Measurements from ENCODE around the gene PRELP. TPM values are rescaled to one million over a fixed set of nuclear protein-coding genes. Genes with fewer than 3 reads are reported as not detected.

PRELP gene
- total and polyA plus RNA-seq, 9 donors: 40.9 to 185 (median 97.8) TPM

DNA sequence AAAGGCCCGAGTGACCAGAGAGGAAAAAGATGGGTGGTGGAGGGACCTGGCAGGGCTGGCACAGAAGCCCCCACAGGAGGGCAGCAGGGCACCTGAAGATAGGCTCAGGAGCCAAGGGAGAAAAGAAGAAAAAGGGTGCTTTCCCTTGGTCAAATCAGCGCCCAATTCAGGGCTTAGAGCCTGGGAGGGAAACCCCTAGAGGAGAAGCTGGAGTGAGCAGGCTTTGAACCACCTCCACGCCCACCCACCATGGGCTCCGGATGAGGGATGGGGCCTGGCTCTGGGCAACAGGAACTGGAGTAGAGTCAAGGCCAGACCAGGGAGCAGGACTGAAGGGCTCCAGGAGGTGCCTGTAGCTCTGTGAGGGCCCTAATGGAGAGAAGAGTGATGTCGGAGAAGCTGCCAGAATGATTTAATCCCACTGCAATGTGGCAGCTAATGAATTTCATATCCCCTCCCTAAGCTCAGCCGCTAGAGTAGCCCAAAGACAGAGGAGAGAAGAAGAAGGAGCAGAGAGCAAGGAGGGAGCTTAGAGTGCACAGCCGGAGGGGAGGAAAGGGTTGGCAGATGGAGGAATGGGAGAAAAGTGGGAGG is 12.0 kb upstream of the PRELP start:
- TF ChIP-seq EP300 (IDR thresholded peaks at IDR 0.05) (no peak), CTCF (IDR thresholded peaks at IDR 0.05) (no peak), POLR2A (IDR thresholded peaks at IDR 0.05) (no peak)
- 29 to 31% (median 29%) methylated on average over 7 of the region's 7 CpGs for WGBS, 3 donors
- no peaks in the 10 kb centered on the region for H3K27me3 ChIP-seq
- peak; percentile 59 to 71 (median 67) for DNase-seq
- H3K9me3 ChIP-seq: no peaks in the 10 kb centered on the region
- no peak overlapping the region for H3K4me3 ChIP-seq
- no peaks in the 10 kb centered on the region for H3K36me3 ChIP-seq
- intact Hi-C loops (cut with DNase I): no loop called here
- H3K27ac ChIP-seq: peak overlapping the region; percentile 88
- H3K4me1 ChIP-seq (ENCODE audit: insufficient read depth): peaks cover 43% of the 10 kb centered on the region

- Histone ChIP-seq H3K9me3 (no peaks in the 10 kb centered on the region), H3K27ac (peak overlapping the region; percentile 88), H3K4me3 (no peak overlapping the region), H3K4me1 (ENCODE audit: insufficient read depth) (peaks cover 44% of the 10 kb centered on the region), H3K36me3 (no peaks in the 10 kb centered on the region), H3K27me3 (no peaks in the 10 kb centered on the region)
- intact Hi-C loops (cut with DNase I): no loop called here
- WGBS, 3 donors: 11 to 24% (median 23%) methylated on average over 5 of the region's 5 CpGs
- no peak for TF ChIP-seq CTCF (IDR thresholded peaks at IDR 0.05)
- TF ChIP-seq EP300 (IDR thresholded peaks at IDR 0.05): no peak
- no peak for TF ChIP-seq POLR2A (IDR thresholded peaks at IDR 0.05)
- peak; percentile 65 to 76 (median 69) for DNase-seq
These were observed 11.4 kb upstream of the PRELP start for GRCh38 chr1:203464226-203464625.

DNA sequence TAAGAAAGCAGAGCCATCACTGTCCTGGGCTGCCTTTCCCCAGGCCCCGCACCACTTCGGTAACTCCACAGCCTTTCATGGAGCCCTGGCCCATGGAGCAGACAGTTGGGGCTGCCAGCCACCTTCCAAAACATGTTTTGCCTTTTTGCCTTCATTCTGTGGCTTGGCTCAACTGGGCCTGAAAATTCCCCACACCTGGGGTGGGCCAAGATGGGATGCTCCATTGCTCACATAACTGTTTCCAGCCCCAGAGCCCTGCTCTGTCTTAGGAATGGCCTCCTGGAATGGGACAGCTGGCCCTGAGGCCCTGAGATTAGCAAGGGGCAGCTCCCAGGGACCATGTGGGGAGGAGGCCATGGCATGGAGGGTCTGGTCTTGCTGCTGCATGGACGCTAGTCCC is 10.9 kb upstream of the PRELP start:
- Histone ChIP-seq H3K27me3 (no peaks in the 10 kb centered on the region), H3K9me3 (no peaks in the 10 kb centered on the region), H3K36me3 (no peaks in the 10 kb centered on the region), H3K4me1 (ENCODE audit: insufficient read depth) (peaks cover 44% of the 10 kb centered on the region), H3K4me3 (no peak overlapping the region), H3K27ac (peak overlapping the region; percentile 88)
- DNase-seq: peak in 2 of 5 donors; percentile 39 to 48
- WGBS, 3 donors: 91 to 94% (median 93%) methylated on average over 3 of the region's 3 CpGs
- intact Hi-C loops (cut with DNase I): no loop called here
- TF ChIP-seq EP300 (IDR thresholded peaks at IDR 0.05) (no peak), POLR2A (IDR thresholded peaks at IDR 0.05) (no peak), CTCF (IDR thresholded peaks at IDR 0.05) (no peak)

DNA sequence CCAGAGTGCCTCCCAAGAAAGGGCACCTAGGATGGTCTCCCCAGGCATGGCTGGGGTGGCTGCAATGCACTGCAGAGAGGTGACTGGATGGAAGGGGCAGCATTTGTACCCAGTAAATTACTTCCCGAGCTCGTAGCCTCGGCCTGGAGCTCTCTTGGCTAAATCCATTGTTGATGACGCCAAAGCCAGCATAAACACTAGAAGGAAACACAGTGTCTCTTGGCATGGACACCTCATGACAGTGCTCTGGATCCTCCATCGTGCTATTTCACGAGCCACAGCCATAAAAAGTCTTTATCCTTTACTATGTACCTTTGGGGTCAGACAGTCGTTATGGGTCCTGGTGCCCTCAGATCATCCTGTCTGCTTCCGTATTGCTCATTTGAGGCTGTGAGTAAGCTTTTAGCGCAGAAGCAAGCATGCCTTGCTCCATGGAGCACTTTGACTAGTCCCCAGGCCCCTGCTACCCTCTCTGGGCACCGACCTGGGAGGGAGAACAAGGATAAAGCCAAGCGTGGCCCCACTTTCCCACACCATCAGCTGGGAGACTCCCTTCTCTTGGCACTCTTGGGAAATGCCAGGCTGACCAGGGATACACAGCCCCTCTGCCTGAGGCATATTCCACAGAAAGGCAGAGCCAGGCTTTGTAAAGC is 10.3 kb upstream of the PRELP start:
- intact Hi-C loops (cut with DNase I): no loop called here
- H3K4me1 ChIP-seq (ENCODE audit: insufficient read depth): peaks cover 44% of the 10 kb centered on the region
- TF ChIP-seq EP300 (IDR thresholded peaks at IDR 0.05) (no peak), CTCF (IDR thresholded peaks at IDR 0.05) (no peak), POLR2A (IDR thresholded peaks at IDR 0.05) (no peak)
- 58 to 66% (median 58%) methylated on average over 11 of the region's 11 CpGs for WGBS, 3 donors
- H3K4me3 ChIP-seq: no peak overlapping the region
- H3K27ac ChIP-seq: peak overlapping the region; percentile 88
- H3K27me3 ChIP-seq: no peaks in the 10 kb centered on the region
- no peaks in the 10 kb centered on the region for H3K9me3 ChIP-seq
- H3K36me3 ChIP-seq: no peaks in the 10 kb centered on the region
- peak in 1 of 5 donors; percentile 64 for DNase-seq
